PC-9 (cell line): ENCODE data around the gene TMEM88. TPM values are rescaled to one million over a fixed set of nuclear protein-coding genes. Genes with fewer than 3 reads are reported as not detected.

Experiments
- Bru-seq: library from RNA; stranded (reverse); fragments of 400-500 nt; gene quantifications from one replicate; lab custom pipeline; 2021; lab: Mats Ljungman, UMichigan
- BruChase-seq, 2 experiments: library from RNA; stranded (reverse); fragments of 400-500 nt; gene quantifications; one replicate each; lab custom pipeline; 2021; lab: Mats Ljungman, UMichigan
- BruUV-seq: library from RNA; stranded (reverse); fragments of 400-500 nt; replicated peaks from 2 replicates; lab custom pipeline; 2021; lab: Mats Ljungman, UMichigan
- CTCF ChIA-PET: fragments of 300-600 bp; sonication (Branson Sonifier 250); formaldehyde crosslinking; loops from one replicate; lab custom pipeline; 2022; ENCODE audit warnings: antibody characterized with exemption; lab: Charles Lee
- POLR2A ChIA-PET: fragments of 300-600 bp; sonication (Branson Sonifier 250); formaldehyde crosslinking; loops from one replicate; lab custom pipeline; 2022; ENCODE audit warnings: antibody characterized with exemption; ENCODE audit not compliant: unreplicated experiment; lab: Charles Lee
- DNase-seq, 2 experiments: peaks; one replicate each; pipeline versions ENCODE4 v3.0.0 to v3.0.0-alpha.2; 2015 to 2022; ENCODE audit warnings: mixed read lengths in 1 of 2
- H2AFZ ChIP-seq: fragments of 200-600 bp; sonication (generic); 2 replicates; pipeline ENCODE4 v1.8.1; 2017; ENCODE audit warnings: antibody characterized with exemption
- H3F3A ChIP-seq: fragments of 200-600 bp; sonication (generic); 2 replicates; pipeline ENCODE4 v1.8.1; 2017; ENCODE audit warnings: antibody characterized with exemption, mild to moderate bottlenecking, low read depth; ENCODE audit not compliant: insufficient read depth
- H3K27ac ChIP-seq: fragments of 200-600 bp; sonication (generic); 2 replicates; pipeline ENCODE4 v1.6.1; 2016; ENCODE audit warnings: mixed run types
- H3K27me3 ChIP-seq: fragments of 200-600 bp; sonication (generic); 2 replicates; pipeline ENCODE4 v1.6.1; 2016; ENCODE audit warnings: low read depth, mixed run types; ENCODE audit not compliant: insufficient read depth
- H3K36me3 ChIP-seq: fragments of 200-600 bp; sonication (generic); 2 replicates; pipeline ENCODE4 v1.6.1; 2016; ENCODE audit warnings: low read depth, mixed run types
- H3K4me1 ChIP-seq: fragments of 200-600 bp; sonication (generic); replicated peaks from 2 replicates; pipeline ENCODE4 v1.6.1; 2016; ENCODE audit warnings: mixed run types; ENCODE audit not compliant: insufficient read depth
- H3K4me2 ChIP-seq: fragments of 200-600 bp; sonication (generic); 2 replicates; pipeline ENCODE4 v1.6.1; 2017; ENCODE audit warnings: mixed run types
- H3K4me3 ChIP-seq: fragments of 200-600 bp; sonication (generic); 2 replicates; pipeline ENCODE4 v1.6.1; 2016; ENCODE audit warnings: mixed run types
- H3K79me2 ChIP-seq: fragments of 200-600 bp; sonication (generic); 2 replicates; pipeline ENCODE4 v1.6.1; 2017; ENCODE audit warnings: low read depth, mixed run types
- H3K9me2 ChIP-seq: fragments of 200-600 bp; sonication (generic); 2 replicates; pipeline ENCODE4 v1.8.1; 2017; ENCODE audit warnings: mild to moderate bottlenecking; ENCODE audit not compliant: insufficient read depth
- H3K9me3 ChIP-seq: fragments of 200-600 bp; sonication (generic); 2 replicates; pipeline ENCODE4 v1.8.1; 2016; ENCODE audit warnings: low read depth; ENCODE audit not compliant: insufficient read depth
- H4K20me1 ChIP-seq: fragments of 200-600 bp; sonication (generic); 2 replicates; pipeline ENCODE4 v1.8.1; 2017; ENCODE audit not compliant: insufficient read depth
- CTCF ChIP-seq: fragments of 200-600 bp; sonication (generic); conservative IDR thresholded peaks from 2 replicates; pipeline ENCODE4 v1.6.1; 2017; ENCODE audit warnings: mixed run types, antibody characterized with exemption, mild to moderate bottlenecking, moderate library complexity
- EZH2 ChIP-seq: fragments of 200-600 bp; sonication (generic); IDR thresholded peaks from 2 replicates; pipeline ENCODE4 v1.8.0; 2017; ENCODE audit warnings: antibody characterized with exemption, low read depth
- intact Hi-C: fragments of 100-400 bp; cut with micrococcal nuclease; formaldehyde crosslinking; loops from one replicate; pipeline ENCODE4 v1.10.0; 2022; ENCODE audit not compliant: unreplicated experiment
- long read RNA-seq: library from polyadenylated mRNA; stranded (forward); transcript quantifications from one replicate; pipeline ENCODE4 v2.0.0, GENCODE V29; 2022
- total RNA-seq: library from RNA; stranded (reverse); gene quantifications from 2 replicates; pipeline ENCODE4 v1.2.3, GENCODE V29; 2021

Gene TMEM88
- 3.1 and 3.4 TPM in 2 replicates for total RNA-seq
- percentile 65 among the genes with signal in this experiment for Bru-seq, nascent RNA
- BruChase-seq, experiment 1, labeled RNA remaining after a 2-hour chase: percentile 51 among the genes with signal in this experiment
- BruChase-seq, experiment 2, labeled RNA remaining after a 6-hour chase: percentile 65 among the genes with signal in this experiment
- long read RNA-seq: 0 reads

DNA sequence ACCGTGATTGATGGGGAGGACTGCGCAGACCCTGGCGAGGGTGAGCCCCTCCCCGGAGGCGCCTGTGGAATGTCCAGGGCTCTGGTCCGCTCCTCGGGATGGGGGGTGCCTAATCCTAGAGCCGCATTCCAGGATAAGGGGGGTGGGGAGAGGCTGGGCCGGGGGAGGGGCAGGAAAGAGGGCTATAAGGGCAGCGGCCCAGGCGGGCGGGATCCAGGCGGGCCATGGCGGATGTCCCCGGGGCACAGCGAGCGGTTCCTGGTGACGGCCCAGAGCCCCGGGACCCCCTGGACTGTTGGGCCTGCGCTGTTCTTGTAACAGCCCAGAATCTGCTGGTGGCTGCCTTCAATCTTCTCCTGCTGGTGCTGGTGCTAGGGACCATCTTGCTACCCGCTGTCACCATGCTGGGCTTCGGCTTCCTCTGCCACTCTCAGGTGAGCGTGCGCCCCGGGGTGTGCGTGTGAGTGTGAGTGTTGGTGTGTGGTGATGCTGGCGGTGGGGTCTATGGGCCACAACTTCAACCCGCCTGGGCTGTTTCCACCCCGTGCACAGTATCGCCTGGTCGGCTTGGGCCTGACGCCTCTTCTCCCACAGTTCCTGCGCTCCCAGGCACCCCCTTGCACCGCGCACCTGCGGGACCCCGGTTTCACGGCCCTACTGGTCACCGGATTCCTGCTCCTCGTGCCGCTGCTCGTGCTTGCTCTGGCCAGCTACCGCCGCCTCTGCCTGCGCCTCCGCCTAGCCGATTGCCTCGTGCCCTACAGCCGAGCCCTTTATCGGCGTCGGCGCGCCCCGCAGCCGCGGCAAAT is at the start of gene TMEM88:
Gene TMEM88, plus strand, starts transcription at position 216 of the 809 bp plus-strand sequence. Its CDS starts 9 bp downstream, at position 225.
- no peaks in the 10 kb centered on the region for H3K36me3 ChIP-seq
- no peaks in the 10 kb centered on the region for H4K20me1 ChIP-seq
- TF ChIP-seq EZH2 (no peak), CTCF (no peak)
- no peaks in the 10 kb centered on the region for H3K9me2 ChIP-seq
- CTCF ChIA-PET: interaction anchor here (0.6 kb wide), 1 partner anchor 185 kb away, joined by 7 read pairs; no protein-coding TSS in a partner anchor
- peak within 1 kb of the TSS; percentile 79; the same call in 1 of the 2 replicates for H3K27ac ChIP-seq
- DNase-seq: no peak
- POLR2A ChIA-PET: interaction anchor here (0.5 to 0.7 kb wide), 3 partner anchors 16 to 557 kb away, joined by 4 to 6 read pairs (median 5); no protein-coding TSS in a partner anchor
- peak within 1 kb of the TSS; percentile 97 for H3K4me3 ChIP-seq
- H2AFZ ChIP-seq: no peak within 1 kb of the TSS
- peaks cover 11% of the 10 kb centered on the region for H3F3A ChIP-seq
- H3K4me1 ChIP-seq: peaks cover 13% of the 10 kb centered on the region
- H3K4me2 ChIP-seq: peak within 1 kb of the TSS; percentile 97
- no peaks in the 10 kb centered on the region for H3K27me3 ChIP-seq
- no peaks in the 10 kb centered on the region for H3K9me3 ChIP-seq
- intact Hi-C loops: loop anchor here (5.0 to 10.0 kb wide), 2 partner anchors 33 to 270 kb away; partner anchors contain the start of gene MPDU1
- no TSS peak for BruUV-seq
- peaks cover 18% of the 10 kb centered on the region for H3K79me2 ChIP-seq

DNA sequence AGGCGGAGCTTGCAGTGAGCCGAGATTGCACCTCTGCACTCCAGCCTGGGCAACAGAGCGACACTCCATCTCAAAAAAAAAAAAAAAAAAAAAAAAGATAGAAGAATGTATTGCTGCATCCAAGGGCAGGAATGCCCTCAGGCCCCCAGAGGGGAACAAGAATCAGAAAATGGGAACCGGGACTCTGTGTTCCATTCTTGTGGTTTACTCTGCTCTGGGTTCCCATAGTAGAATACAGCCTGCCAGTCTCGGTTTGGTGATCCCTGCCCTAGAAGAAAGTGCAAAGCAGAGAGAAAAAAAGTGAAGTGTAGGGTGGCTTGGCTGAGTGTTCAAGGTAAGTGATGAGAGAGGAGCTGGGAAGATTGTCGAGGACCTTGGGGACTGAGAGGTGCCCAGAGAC is 48.3 kb upstream of the TMEM88 start:
- ChIA-PET POLR2A (no interaction called here), CTCF (no interaction called here)
- Histone ChIP-seq H3K27ac (peak overlapping the region; percentile 37; the same call in 1 of the 2 replicates), H3F3A (peaks cover 34% of the 10 kb centered on the region), H3K36me3 (peaks cover 7% of the 10 kb centered on the region; the same call in 1 of the 2 replicates), H2AFZ (no peak overlapping the region), H3K27me3 (no peaks in the 10 kb centered on the region), H3K9me2 (no peaks in the 10 kb centered on the region), H3K4me2 (no peak overlapping the region), H3K4me1 (peaks cover 42% of the 10 kb centered on the region), H3K4me3 (no peak overlapping the region), H4K20me1 (no peaks in the 10 kb centered on the region), H3K79me2 (no peaks in the 10 kb centered on the region), H3K9me3 (no peaks in the 10 kb centered on the region)
- BruUV-seq: no TSS peak
- no peak for DNase-seq
- TF ChIP-seq CTCF: no peak
- no peak for TF ChIP-seq EZH2
- intact Hi-C loops: loop anchor here (5.0 kb wide), 1 partner anchor 39 kb away; no protein-coding TSS in a partner anchor

GRCh38 chr17:7807206-7807605 is 47.7 kb upstream of the TMEM88 start:
- Histone ChIP-seq H3K4me1 (peaks cover 43% of the 10 kb centered on the region), H3K27ac (peak overlapping the region; percentile 37; the same call in 1 of the 2 replicates), H3F3A (peaks cover 34% of the 10 kb centered on the region), H3K79me2 (no peaks in the 10 kb centered on the region), H3K9me3 (no peaks in the 10 kb centered on the region), H3K27me3 (no peaks in the 10 kb centered on the region), H3K36me3 (peaks cover 7% of the 10 kb centered on the region; the same call in 1 of the 2 replicates), H2AFZ (no peak overlapping the region), H3K4me2 (no peak overlapping the region), H3K4me3 (no peak overlapping the region), H3K9me2 (no peaks in the 10 kb centered on the region), H4K20me1 (no peaks in the 10 kb centered on the region)
- POLR2A ChIA-PET: interaction anchor here (0.7 kb wide), 1 partner anchor 40 kb away, joined by 15 read pairs; no protein-coding TSS in a partner anchor
- DNase-seq: no peak
- CTCF ChIA-PET: no interaction called here
- intact Hi-C loops: loop anchor here (5.0 kb wide), 1 partner anchor 40 kb away; no protein-coding TSS in a partner anchor
- TF ChIP-seq EZH2: no peak
- no peak for TF ChIP-seq CTCF
- BruUV-seq: no TSS peak
